WI38 (cell line): ENCODE measurements around the gene ARHGAP21.

Source experiments
- H3K4me3 ChIP-seq: 2 replicates; pipeline ENCODE4 v1.5.1; 2011; ENCODE audit warnings: low read depth, mild to moderate bottlenecking, control low read depth, low read length
- TF ChIP-seq, protein P1 (sequence below): IDR thresholded peaks from 2 replicates; pipeline ENCODE4 v1.5.1; 2012; ENCODE audit warnings: low read depth, mild to moderate bottlenecking, control low read depth, low read length

Gene ARHGAP21

GRCh38 chr10:24683554-24683953 lies 40.1 kb downstream of the ARHGAP21 start:
- TF ChIP-seq, protein P1, sequence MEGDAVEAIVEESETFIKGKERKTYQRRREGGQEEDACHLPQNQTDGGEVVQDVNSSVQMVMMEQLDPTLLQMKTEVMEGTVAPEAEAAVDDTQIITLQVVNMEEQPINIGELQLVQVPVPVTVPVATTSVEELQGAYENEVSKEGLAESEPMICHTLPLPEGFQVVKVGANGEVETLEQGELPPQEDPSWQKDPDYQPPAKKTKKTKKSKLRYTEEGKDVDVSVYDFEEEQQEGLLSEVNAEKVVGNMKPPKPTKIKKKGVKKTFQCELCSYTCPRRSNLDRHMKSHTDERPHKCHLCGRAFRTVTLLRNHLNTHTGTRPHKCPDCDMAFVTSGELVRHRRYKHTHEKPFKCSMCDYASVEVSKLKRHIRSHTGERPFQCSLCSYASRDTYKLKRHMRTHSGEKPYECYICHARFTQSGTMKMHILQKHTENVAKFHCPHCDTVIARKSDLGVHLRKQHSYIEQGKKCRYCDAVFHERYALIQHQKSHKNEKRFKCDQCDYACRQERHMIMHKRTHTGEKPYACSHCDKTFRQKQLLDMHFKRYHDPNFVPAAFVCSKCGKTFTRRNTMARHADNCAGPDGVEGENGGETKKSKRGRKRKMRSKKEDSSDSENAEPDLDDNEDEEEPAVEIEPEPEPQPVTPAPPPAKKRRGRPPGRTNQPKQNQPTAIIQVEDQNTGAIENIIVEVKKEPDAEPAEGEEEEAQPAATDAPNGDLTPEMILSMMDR, result no peak
- no peak overlapping the region for H3K4me3 ChIP-seq

- TF ChIP-seq, protein P1, result no peak
- H3K4me3 ChIP-seq, result no peak overlapping the region
These were observed 42.1 kb downstream of the ARHGAP21 start for GRCh38 chr10:24681572-24682088.

DNA sequence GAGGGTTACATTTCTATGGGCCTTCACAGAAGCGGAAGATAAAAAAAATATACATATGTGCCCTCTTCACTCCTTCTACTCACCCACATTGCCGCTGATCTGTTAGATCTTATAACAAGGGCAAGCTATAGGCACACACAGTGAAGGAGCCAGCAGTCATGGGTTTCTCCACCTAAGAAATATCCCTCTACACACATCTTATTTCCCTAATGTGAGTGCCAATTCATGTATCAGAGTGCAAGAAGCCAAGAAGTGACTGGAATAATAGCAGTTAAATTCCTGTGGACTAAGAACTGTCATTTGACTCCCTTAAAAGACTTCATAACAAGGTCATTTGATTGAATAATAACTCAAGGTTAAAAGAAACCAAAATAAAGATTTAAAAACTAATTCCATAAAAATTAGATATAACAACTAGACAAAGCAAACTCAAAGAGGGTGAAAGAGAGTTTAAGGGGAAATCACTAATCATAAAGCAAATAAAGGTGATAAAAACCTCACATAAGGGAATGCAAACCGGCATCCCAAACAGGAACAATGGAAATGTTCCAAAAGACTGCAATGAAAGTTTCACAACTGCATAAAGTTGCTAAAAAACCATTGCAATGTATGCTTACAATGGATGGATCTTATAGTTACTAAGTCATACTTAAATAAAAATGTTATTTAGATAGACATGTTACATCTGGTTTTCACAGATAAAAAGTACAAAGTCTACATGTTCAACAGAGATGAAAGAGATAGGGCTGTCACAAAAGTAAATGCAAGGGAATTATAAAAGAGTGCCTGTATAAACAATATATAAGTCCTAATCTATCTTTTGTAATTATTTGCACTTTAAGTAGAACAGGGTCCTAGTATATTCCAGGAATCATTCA lies 42.8 kb downstream of the ARHGAP21 start:
- TF ChIP-seq, protein P1, result no peak
- no peak overlapping the region for H3K4me3 ChIP-seq

DNA sequence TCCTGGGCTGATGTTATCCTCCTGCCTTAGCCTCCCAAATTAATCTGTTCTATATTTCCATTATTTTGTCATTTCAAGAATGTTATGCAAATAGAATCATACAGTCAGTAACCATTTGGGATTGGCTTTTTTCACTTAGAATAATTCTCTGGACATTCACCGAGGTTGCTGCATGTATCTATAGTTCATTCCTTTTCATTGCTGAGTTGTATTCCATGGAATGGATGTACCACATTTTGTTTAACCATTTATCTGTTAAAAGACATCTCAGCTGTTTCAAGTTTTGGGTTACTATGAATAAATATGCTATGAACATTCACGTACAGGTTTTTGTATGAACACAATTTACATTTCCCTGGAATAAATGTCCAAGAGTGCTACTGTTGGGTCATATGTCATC lies 44.9 kb downstream of the ARHGAP21 start:
- H3K4me3 ChIP-seq, result no peak overlapping the region
- TF ChIP-seq, protein P1, result no peak

- no peak overlapping the region for H3K4me3 ChIP-seq
These were observed 48.6 kb downstream of the ARHGAP21 start for GRCh38 chr10:24674892-24675632.

DNA sequence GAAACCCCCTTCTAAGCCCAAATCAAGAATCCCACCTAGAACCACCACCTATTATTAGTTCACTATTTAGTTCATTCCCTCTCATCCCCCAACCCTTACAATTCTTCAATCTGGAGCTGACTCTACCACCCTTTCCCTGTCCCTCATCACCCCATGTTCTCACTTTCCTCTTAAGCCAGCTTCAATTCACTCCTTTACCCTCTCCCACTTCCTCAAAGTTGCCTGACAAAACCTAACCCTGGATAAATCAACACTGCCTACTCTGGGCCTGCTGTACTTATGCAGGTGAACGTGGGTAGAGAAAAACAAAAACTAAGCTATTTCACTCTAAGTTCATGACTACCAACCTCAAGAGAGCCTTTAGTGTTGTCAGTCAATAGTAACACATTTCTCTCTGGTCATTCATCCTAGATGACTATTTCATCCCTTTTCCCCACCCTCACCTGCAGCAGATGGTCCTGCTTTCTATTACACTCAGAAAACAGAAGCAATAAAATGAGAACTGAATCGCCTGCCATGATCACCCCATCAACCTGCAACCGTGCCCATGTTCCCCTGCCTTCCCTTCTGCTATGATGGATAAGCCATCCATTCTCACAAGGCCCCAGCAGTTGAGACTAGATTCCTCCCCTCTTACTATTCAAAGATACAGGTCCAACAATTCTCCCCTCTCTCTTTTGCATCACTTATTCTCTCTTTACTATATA lies 52.6 kb downstream of the ARHGAP21 start:
- TF ChIP-seq, protein P1, result no peak
- no peak overlapping the region for H3K4me3 ChIP-seq

More at GRCh38 chr10:24674892-24675632, 48.6 kb downstream of the ARHGAP21 start:
- TF ChIP-seq, protein P1, result no peak
